Omental fat pad (tissue), 4 donors: ENCODE measurements around the gene VIPR2. TPM values are rescaled to one million over a fixed set of nuclear protein-coding genes. Genes with fewer than 3 reads are reported as not detected.
A peak's percentile ranks its signal among the peaks of the same experiment; 100 is the strongest.

Experiments used
- ATAC-seq: fragments of 150-250 bp; one replicate; pipeline ENCODE4 v1.9.1; 2016; ENCODE audit warnings: mild to moderate bottlenecking, moderate library complexity; ENCODE audit not compliant: low FRiP score
- DNase-seq: peaks from one replicate; pipeline ENCODE4 v3.0.0-alpha.2; 2019; ENCODE audit warnings: low spot score
- CTCF ChIP-seq, 3 donors: fragments of 450-650 bp; IDR thresholded peaks; one replicate each; pipeline ENCODE4 v1.5.1; 2016 to 2017; ENCODE audit warnings: antibody characterized with exemption in 3 of 3, mild to moderate bottlenecking in 3 of 3, moderate library complexity in 2 of 3
- total RNA-seq, 4 donors: library from RNA; depleted of rRNA; stranded (reverse); fragments of >200 nt; gene quantifications; one replicate each; pipeline ENCODE4 v1.1.0, GENCODE V29; 2016

Gene VIPR2
- total RNA-seq, 4 donors from 2014 or later, result 3.6 to 71.0 (median 24.6) TPM

GRCh38 chr7:159149488-159149887 lies 4.8 kb upstream of the VIPR2 start:
- DNase-seq, result no peak
- no peak for ATAC-seq
- no peak for TF ChIP-seq CTCF (IDR thresholded peaks at IDR 0.05)

GRCh38 chr7:159148430-159149395 lies 4.0 kb upstream of the VIPR2 start:
- no peak for ATAC-seq
- no peak for DNase-seq
- no peak for TF ChIP-seq CTCF (IDR thresholded peaks at IDR 0.05)

DNA sequence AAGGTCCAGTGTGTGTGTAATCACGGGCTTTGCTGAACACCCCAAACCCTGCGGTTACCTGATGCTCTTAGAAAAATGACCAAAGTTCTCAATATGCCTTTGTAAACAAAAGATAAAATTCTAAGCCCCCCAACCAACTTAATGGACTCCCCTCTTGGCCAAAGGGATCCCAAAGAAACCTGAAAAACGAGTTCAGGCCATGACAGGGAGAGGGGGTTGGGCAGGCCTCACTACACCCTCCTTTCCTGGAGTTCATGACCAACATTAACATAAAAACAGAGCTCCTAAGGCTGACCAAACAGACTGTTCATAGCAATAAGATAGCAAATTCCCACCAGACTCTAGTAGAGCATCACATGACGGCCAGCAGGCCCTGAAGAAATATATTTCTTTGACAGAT lies 3.0 kb upstream of the VIPR2 start:
- no peak for DNase-seq
- no peak for ATAC-seq
- TF ChIP-seq CTCF (IDR thresholded peaks at IDR 0.05), result no peak

DNA sequence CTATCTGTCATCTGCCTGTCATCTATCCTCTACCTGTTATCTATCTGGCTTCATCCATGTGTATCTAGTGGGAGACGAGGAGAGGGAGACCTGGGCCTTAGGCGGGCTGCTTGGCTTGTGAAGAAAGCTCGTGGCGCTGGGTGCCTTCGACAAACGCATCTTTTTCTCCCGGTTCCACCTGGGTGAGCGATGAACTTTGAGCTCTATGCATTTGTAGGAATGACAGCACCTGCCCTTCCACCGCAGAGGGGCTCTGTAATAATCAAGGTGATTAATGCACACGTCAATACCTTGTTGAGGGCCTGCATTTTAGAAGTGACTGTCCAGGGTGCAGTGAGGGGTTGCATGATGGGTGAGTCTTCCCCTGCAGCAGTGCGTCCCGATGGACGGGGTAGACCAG lies 2.6 kb upstream of the VIPR2 start:
- ATAC-seq (no peak), DNase-seq (no peak)
- TF ChIP-seq CTCF (IDR thresholded peaks at IDR 0.05), result no peak

DNA sequence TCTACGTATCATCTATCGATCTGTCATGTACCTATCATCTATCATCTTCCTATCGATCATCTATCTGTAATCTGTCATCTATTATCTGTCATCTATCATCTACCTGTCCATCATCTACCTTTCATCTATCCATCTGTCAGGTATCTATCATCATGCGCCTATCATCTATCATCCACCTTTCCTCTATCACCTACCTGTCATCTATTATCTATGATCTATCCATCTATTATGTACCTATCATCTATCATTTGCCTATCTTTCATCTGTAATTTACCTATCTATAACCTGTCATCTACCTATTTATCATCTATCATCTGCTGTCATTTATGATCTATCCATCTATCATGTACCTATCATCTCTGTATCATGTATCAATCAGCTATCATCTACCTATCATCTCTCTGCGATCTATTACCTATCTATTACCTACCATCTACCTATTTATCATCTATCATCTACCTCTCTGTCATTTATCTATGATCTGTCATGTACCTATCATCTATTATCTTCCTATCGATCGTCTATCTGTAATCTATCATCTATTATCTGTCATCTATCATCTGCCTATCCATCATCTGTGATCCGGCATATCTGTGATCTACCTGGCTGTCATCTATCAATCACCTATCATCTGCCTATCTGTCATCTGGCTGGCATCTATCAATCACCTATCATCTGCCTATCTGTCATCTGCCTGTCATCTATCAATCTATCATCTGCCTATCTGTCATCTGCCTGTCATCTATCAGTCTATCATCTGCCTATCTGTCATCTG lies 1.6 kb upstream of the VIPR2 start:
- DNase-seq, result no peak
- TF ChIP-seq CTCF (IDR thresholded peaks at IDR 0.05), result no peak

GRCh38 chr7:159145490-159145855 lies 806 bp upstream of the VIPR2 start:
- no peak for TF ChIP-seq CTCF (IDR thresholded peaks at IDR 0.05)
- ATAC-seq (peak; percentile 60), DNase-seq (no peak)

More for the DNA sequence above, 1.6 kb upstream of the VIPR2 start:
- ATAC-seq, result no peak
